Measurements from ENCODE around the gene ALDH1B1. TPM values are rescaled to one million over a fixed set of nuclear protein-coding genes. Genes with fewer than 3 reads are reported as not detected.
"Not testable (repeated sequence)": the region's sequence is repeated elsewhere in the genome, so short reads cannot be mapped to it uniquely, and the experiment has no call there.

The ALDH1B1 gene
- total and polyA plus RNA-seq, 7 donors: 19.2 to 162 (median 44.1) TPM

GRCh38 chr9:38376021-38376670 lies 16.4 kb upstream of the ALDH1B1 start:
- H3K27me3 ChIP-seq: no peaks in the 10 kb centered on the region
- no peak for DNase-seq
- H3K36me3 ChIP-seq: no peaks in the 10 kb centered on the region
- H3K9me3 ChIP-seq: no peaks in the 10 kb centered on the region
- H3K27ac ChIP-seq: peak overlapping the region; percentile 53 to 78 (median 70)
- WGBS, 2 donors: 75 to 78% methylated on average over 9 of the region's 9 CpGs
- intact Hi-C loops (cut with DNase I): no loop called here
- H3K4me3 ChIP-seq: no peak overlapping the region
- peaks cover 0 to 52% (median 28%) of the 10 kb centered on the region in 4 donors for H3K4me1 ChIP-seq
- TF ChIP-seq EP300 (IDR thresholded peaks at IDR 0.05): no peak
- TF ChIP-seq, protein P1, sequence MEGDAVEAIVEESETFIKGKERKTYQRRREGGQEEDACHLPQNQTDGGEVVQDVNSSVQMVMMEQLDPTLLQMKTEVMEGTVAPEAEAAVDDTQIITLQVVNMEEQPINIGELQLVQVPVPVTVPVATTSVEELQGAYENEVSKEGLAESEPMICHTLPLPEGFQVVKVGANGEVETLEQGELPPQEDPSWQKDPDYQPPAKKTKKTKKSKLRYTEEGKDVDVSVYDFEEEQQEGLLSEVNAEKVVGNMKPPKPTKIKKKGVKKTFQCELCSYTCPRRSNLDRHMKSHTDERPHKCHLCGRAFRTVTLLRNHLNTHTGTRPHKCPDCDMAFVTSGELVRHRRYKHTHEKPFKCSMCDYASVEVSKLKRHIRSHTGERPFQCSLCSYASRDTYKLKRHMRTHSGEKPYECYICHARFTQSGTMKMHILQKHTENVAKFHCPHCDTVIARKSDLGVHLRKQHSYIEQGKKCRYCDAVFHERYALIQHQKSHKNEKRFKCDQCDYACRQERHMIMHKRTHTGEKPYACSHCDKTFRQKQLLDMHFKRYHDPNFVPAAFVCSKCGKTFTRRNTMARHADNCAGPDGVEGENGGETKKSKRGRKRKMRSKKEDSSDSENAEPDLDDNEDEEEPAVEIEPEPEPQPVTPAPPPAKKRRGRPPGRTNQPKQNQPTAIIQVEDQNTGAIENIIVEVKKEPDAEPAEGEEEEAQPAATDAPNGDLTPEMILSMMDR (IDR thresholded peaks at IDR 0.05): no peak

GRCh38 chr9:38377336-38378083 lies 15.0 kb upstream of the ALDH1B1 start:
- H3K27me3 ChIP-seq; H3K36me3 ChIP-seq; intact Hi-C loops (cut with DNase I); H3K9me3 ChIP-seq; H3K4me3 ChIP-seq: not testable (repeated sequence)
- DNase-seq: peak; percentile 50
- Histone ChIP-seq H3K27ac (peak overlapping the region in 3 of 4 donors; percentile 69 to 78 (median 71)), H3K4me1 (peaks cover 0 to 64% (median 29%) of the 10 kb centered on the region in 4 donors)
- 96% methylated on average over 42 of the region's 42 CpGs for WGBS, 2 donors

GRCh38 chr9:38380230-38380871 lies 12.2 kb upstream of the ALDH1B1 start:
- Histone ChIP-seq H3K36me3 (no peaks in the 10 kb centered on the region), H3K4me1 (peaks cover 0 to 47% (median 19%) of the 10 kb centered on the region in 4 donors), H3K4me3 (no peak overlapping the region), H3K9me3 (no peaks in the 10 kb centered on the region), H3K27me3 (no peaks in the 10 kb centered on the region), H3K27ac (peak overlapping the region in 2 of 4 donors; percentile 90 to 97)
- peak; percentile 11 for DNase-seq
- intact Hi-C loops (cut with DNase I): no loop called here
- TF ChIP-seq, protein P1 (IDR thresholded peaks at IDR 0.05): no peak
- TF ChIP-seq POLR2A (IDR thresholded peaks at IDR 0.05) (no peak), POLR2AphosphoS5 (IDR thresholded peaks at IDR 0.05) (no peak), EP300 (IDR thresholded peaks at IDR 0.05) (no peak)
- 43 to 70% methylated on average over 6 of the region's 6 CpGs for WGBS, 2 donors

- no peaks in the 10 kb centered on the region for H3K36me3 ChIP-seq
- peak; percentile 42 for DNase-seq
- H3K4me1 ChIP-seq: peaks cover 0 to 46% (median 17%) of the 10 kb centered on the region in 4 donors
- H3K27ac ChIP-seq: peak overlapping the region; percentile 20 to 97 (median 70)
- TF ChIP-seq POLR2A (IDR thresholded peaks at IDR 0.05) (no peak), EP300 (IDR thresholded peaks at IDR 0.05) (no peak), POLR2AphosphoS5 (IDR thresholded peaks at IDR 0.05) (no peak)
- TF ChIP-seq, protein P1 (IDR thresholded peaks at IDR 0.05): no peak
- no peaks in the 10 kb centered on the region for H3K9me3 ChIP-seq
- intact Hi-C loops (cut with DNase I): no loop called here
- no peaks in the 10 kb centered on the region for H3K27me3 ChIP-seq
- H3K4me3 ChIP-seq: no peak overlapping the region
- 18 to 56% methylated on average over 8 of the region's 8 CpGs for WGBS, 2 donors
These were observed 11.5 kb upstream of the ALDH1B1 start for GRCh38 chr9:38380872-38381534.

GRCh38 chr9:38382141-38382540 lies 10.4 kb upstream of the ALDH1B1 start:
- 84 to 87% methylated on average over 8 of the region's 8 CpGs for WGBS, 2 donors

More at GRCh38 chr9:38382141-38382540, 10.4 kb upstream of the ALDH1B1 start:
- Histone ChIP-seq H3K27me3 (no peaks in the 10 kb centered on the region), H3K36me3 (no peaks in the 10 kb centered on the region), H3K9me3 (no peaks in the 10 kb centered on the region), H3K4me1 (peaks cover 0 to 45% (median 13%) of the 10 kb centered on the region in 4 donors), H3K27ac (peak overlapping the region; percentile 64 to 97 (median 78)), H3K4me3 (no peak overlapping the region)
- TF ChIP-seq, protein P1 (IDR thresholded peaks at IDR 0.05): no peak
- TF ChIP-seq POLR2A (IDR thresholded peaks at IDR 0.05) (no peak), EP300 (IDR thresholded peaks at IDR 0.05) (no peak), POLR2AphosphoS5 (IDR thresholded peaks at IDR 0.05) (no peak)
- intact Hi-C loops (cut with DNase I): no loop called here
- DNase-seq: peak; percentile 25

Measured in sigmoid colon (tissue), 7 donors.